IMR-90 (cell line): ENCODE data around the gene RYR2. TPM values are rescaled to one million over a fixed set of nuclear protein-coding genes. Genes with fewer than 3 reads are reported as not detected.
"Not testable (repeated sequence)": the region's sequence is repeated elsewhere in the genome, so short reads cannot be mapped to it uniquely, and the experiment has no call there.

Experiments
- ATAC-seq: fragments of 200-7000 bp; cut with Tn5 transposase; 2 replicates; pipeline ENCODE4 v1.9.1; 2020; ENCODE audit warnings: low read depth, mild to moderate bottlenecking, moderate library complexity
- BruUV-seq: library from RNA; stranded (reverse); fragments of 400-500 nt; replicated peaks from 2 replicates; lab custom pipeline; 2021; lab: Mats Ljungman, UMichigan
- CTCF ChIA-PET: fragments of 300-600 bp; formaldehyde crosslinking; extraction: SDS; loops from one replicate; lab custom pipeline; 2021; ENCODE audit warnings: antibody characterized with exemption; lab: Yijun Ruan, JAX
- POLR2A ChIA-PET: fragments of 300-600 bp; sonication (Branson Sonifier 250); formaldehyde crosslinking; loops from one replicate; lab custom pipeline; 2022; ENCODE audit warnings: antibody characterized with exemption; ENCODE audit not compliant: unreplicated experiment; lab: Charles Lee
- DNase-seq: peaks from one replicate; pipeline ENCODE4 v3.0.0; 2013
- H2AFZ ChIP-seq: replicated peaks from 2 replicates; pipeline ENCODE3; 2013; ENCODE audit warnings: low read length, mild to moderate bottlenecking; ENCODE audit not compliant: poor library complexity
- H2AK5ac ChIP-seq: 2 replicates; pipeline ENCODE4 v1.6.1; 2013; ENCODE audit warnings: low read depth, low read length, inconsistent platforms
- H2AK9ac ChIP-seq: replicated peaks from 2 replicates; pipeline ENCODE3; 2013; ENCODE audit warnings: mild to moderate bottlenecking, low read depth, low read length, moderate library complexity; ENCODE audit not compliant: poor library complexity
- H2BK120ac ChIP-seq: 2 replicates; pipeline ENCODE4 v1.6.1; 2013; ENCODE audit warnings: low read depth, low read length, inconsistent platforms
- H2BK15ac ChIP-seq: 3 replicates; pipeline ENCODE4 v1.6.1; 2013; ENCODE audit warnings: low read depth, low read length, inconsistent platforms
- H2BK20ac ChIP-seq: 2 replicates; pipeline ENCODE4 v1.6.1; 2013; ENCODE audit warnings: low read depth, mild to moderate bottlenecking, inconsistent platforms, low read length, moderate library complexity
- H2BK5ac ChIP-seq: 2 replicates; pipeline ENCODE4 v1.6.1; 2013; ENCODE audit warnings: mild to moderate bottlenecking, low read depth, low read length, inconsistent platforms; ENCODE audit not compliant: poor library complexity, severe bottlenecking
- H3K14ac ChIP-seq: replicated peaks from 2 replicates; pipeline ENCODE4 v1.6.1; 2013; ENCODE audit warnings: low read depth, low read length, inconsistent platforms
- H3K18ac ChIP-seq: 2 replicates; pipeline ENCODE4 v1.6.1; 2013; ENCODE audit warnings: low read depth, low read length, control low read depth
- H3K23ac ChIP-seq: 2 replicates; pipeline ENCODE4 v1.6.1; 2013; ENCODE audit warnings: low read depth, low read length, inconsistent platforms
- H3K27ac ChIP-seq: 2 replicates; pipeline ENCODE4 v1.5.1; 2013; ENCODE audit warnings: mild to moderate bottlenecking, control low read depth, low read length; ENCODE audit not compliant: insufficient read depth
- H3K27me3 ChIP-seq: 2 replicates; pipeline ENCODE4 v1.6.1; 2013; ENCODE audit warnings: low read length; ENCODE audit not compliant: control insufficient read depth, insufficient read depth
- H3K36me3 ChIP-seq: 2 replicates; pipeline ENCODE4 v1.6.1; 2013; ENCODE audit warnings: low read length, mixed read lengths; ENCODE audit not compliant: control insufficient read depth, insufficient read depth
- H3K4ac ChIP-seq: 2 replicates; pipeline ENCODE4 v1.6.1; 2013; ENCODE audit warnings: low read depth, low read length, inconsistent platforms
- H3K4me1 ChIP-seq: 2 replicates; pipeline ENCODE4 v1.6.1; 2013; ENCODE audit warnings: low read length, mixed read lengths; ENCODE audit not compliant: control insufficient read depth, insufficient read depth
- H3K4me2 ChIP-seq: 2 replicates; pipeline ENCODE4 v1.6.1; 2013; ENCODE audit warnings: low read depth, mild to moderate bottlenecking, control low read depth, low read length, moderate library complexity
- H3K4me3 ChIP-seq: 2 replicates; pipeline ENCODE4 v1.5.1; 2013; ENCODE audit warnings: low read depth, mild to moderate bottlenecking, control low read depth, low read length, moderate library complexity; ENCODE audit not compliant: insufficient read depth
- H3K56ac ChIP-seq: 2 replicates; pipeline ENCODE4 v1.6.1; 2013; ENCODE audit warnings: low read length, inconsistent platforms; ENCODE audit not compliant: insufficient read depth; ENCODE audit errors: extremely low read depth
- H3K79me1 ChIP-seq, 2 experiments: 2 replicates each; pipeline ENCODE4 v1.6.1; 2013; ENCODE audit warnings: low read length in 2 of 2, inconsistent platforms in 1 of 2, low read depth in 1 of 2
- H3K9ac ChIP-seq: 2 replicates; pipeline ENCODE4 v1.6.1; 2013; ENCODE audit warnings: low read depth, low read length, control low read depth
- H3K9me1 ChIP-seq: 2 replicates; pipeline ENCODE4 v1.6.1; 2013; ENCODE audit warnings: low read length, inconsistent platforms; ENCODE audit not compliant: insufficient read depth
- H3K9me3 ChIP-seq: 2 replicates; pipeline ENCODE4 v1.6.1; 2013; ENCODE audit warnings: low read length; ENCODE audit not compliant: control insufficient read depth, insufficient read depth
- H4K20me1 ChIP-seq: 2 replicates; pipeline ENCODE4 v1.6.1; 2013; ENCODE audit warnings: low read length, inconsistent platforms; ENCODE audit not compliant: insufficient read depth
- H4K5ac ChIP-seq: 2 replicates; pipeline ENCODE4 v1.6.1; 2013; ENCODE audit warnings: mild to moderate bottlenecking, low read depth, low read length, control low read depth
- H4K8ac ChIP-seq, 2 experiments: 2 replicates each; pipeline ENCODE4 v1.6.1; 2013; ENCODE audit warnings: low read depth in 2 of 2, low read length in 2 of 2, control low read depth in 1 of 2, inconsistent platforms in 1 of 2
- H4K91ac ChIP-seq: 2 replicates; pipeline ENCODE4 v1.6.1; 2013; ENCODE audit warnings: low read depth, low read length, inconsistent platforms; ENCODE audit not compliant: insufficient read depth
- WGBS, 2 experiments: methylation state at CpG; one replicate each; pipeline versions ENCODE4 v1.1.5 to v1.1.7; 2013; ENCODE audit warnings: missing lambda C conversion rate in 2 of 2; ENCODE audit not compliant: insufficient read length in 1 of 2; ENCODE audit errors: extremely low coverage in 2 of 2; 5-methylcytosine and 5-hydroxymethylcytosine counted together
- dilution Hi-C: fragments of 300-500 bp; cut with HindIII; formaldehyde crosslinking; loops from one replicate; pipeline ENCODE4 v1.14.3; 2018; ENCODE audit warnings: low sequenced_read_pairs; ENCODE audit not compliant: unreplicated experiment
- in situ Hi-C: fragments of 300-500 bp; cut with MboI; formaldehyde crosslinking; loops from 3 replicates; pipeline ENCODE4 v1.14.3; 2019; ENCODE audit warnings: low sequenced_read_pairs, inconsistent platforms, mixed read lengths
- intact Hi-C: fragments of 100-400 bp; cut with micrococcal nuclease; formaldehyde crosslinking; loops from 2 replicates; pipeline ENCODE4 v1.10.0; 2022
- polyA plus RNA-seq, 3 experiments: library from polyadenylated mRNA; depleted of rRNA; stranded (reverse); fragments of >200 nt; gene quantifications; 2 replicates each; pipeline ENCODE4 v1.2.3, GENCODE V29; 2012; ENCODE audit warnings: low replicate concordance in 1 of 3
- total RNA-seq: library from RNA; depleted of rRNA; stranded (reverse); fragments of >200 nt; gene quantifications from 2 replicates; pipeline ENCODE4 v1.2.3, GENCODE V29; 2012

RYR2 gene
- total and polyA plus RNA-seq, 2 of the 4 experiments (the other 2 are of a cell fraction), result not detected

DNA sequence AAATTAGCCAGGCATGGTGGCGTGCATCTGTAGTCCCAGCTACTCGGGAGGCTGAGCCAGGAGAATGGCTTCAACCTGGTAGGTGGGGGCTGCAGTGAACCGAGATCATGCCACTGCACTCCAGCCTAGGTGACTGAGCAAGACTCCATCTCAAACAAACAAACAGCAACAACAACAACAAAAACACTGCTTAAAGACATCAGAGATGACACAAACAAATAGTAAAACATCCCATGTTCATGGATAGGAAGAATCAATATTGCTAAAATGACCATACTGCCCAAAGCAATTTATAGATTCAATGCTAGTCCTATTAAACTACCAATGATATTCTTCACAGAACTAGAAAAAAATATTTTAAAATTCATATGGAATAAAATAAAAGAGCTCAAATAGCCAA is 801.5 kb downstream of the RYR2 start:
- ATAC-seq, H3K56ac ChIP-seq, H4K5ac ChIP-seq, H3K23ac ChIP-seq, H3K9ac ChIP-seq, H4K20me1 ChIP-seq, H2BK5ac ChIP-seq, H3K79me1 ChIP-seq, H2BK20ac ChIP-seq, POLR2A ChIA-PET, H3K14ac ChIP-seq, intact Hi-C loops, H2AK5ac ChIP-seq, H3K4ac ChIP-seq, DNase-seq, H3K4me2 ChIP-seq, H4K8ac ChIP-seq, H3K36me3 ChIP-seq, H2BK120ac ChIP-seq, H3K9me1 ChIP-seq, H2AFZ ChIP-seq, BruUV-seq, H3K18ac ChIP-seq, dilution Hi-C loops, H3K27me3 ChIP-seq, H3K9me3 ChIP-seq, in situ Hi-C loops, H3K4me3 ChIP-seq, H3K27ac ChIP-seq, H4K91ac ChIP-seq, H2BK15ac ChIP-seq, H2AK9ac ChIP-seq, CTCF ChIA-PET, H3K4me1 ChIP-seq: not testable (repeated sequence)
- 60% methylated on average over 1 of the region's 3 CpGs; no CpG with 5 or more reads in 1 of the 2 experiments for WGBS, 2 experiments
